ENCODE data around the gene N4BP2L2.

Gene N4BP2L2

DNA sequence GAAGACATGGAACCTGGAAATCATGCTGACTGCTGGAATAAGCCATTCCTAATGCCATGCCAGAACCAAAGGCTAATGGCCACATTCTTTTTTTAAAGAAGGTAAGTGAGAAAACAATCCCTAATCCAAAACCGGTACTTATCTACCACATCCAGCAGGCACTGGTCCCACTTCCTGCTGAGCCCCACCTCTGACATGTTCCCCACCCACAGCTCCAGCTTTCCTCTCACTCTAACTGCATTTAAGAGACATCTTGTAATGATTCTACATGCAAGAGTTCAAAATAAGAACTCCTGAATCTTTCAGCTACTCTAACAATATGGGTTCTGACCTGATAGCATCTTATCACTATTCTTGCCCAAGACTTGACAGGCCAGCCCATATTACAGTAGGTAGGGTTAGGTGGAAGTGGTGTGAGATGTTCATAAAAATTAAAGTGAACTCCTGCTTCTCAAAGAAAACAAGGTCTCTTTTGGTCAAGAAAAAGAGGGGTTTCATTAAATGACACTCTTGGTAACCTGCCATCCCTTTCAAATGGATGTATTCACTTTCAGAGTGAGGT, 41.9 kb downstream of the N4BP2L2 start:
- DNase-seq (ENCODE audit: low read depth) = no peak
- in situ Hi-C loops (cut with HindIII; ENCODE audit: low sequenced_read_pairs) = no loop called here
- no peak overlapping the region for H3K4me3 ChIP-seq (ENCODE audit: low read depth, low read length)
- TF ChIP-seq, protein P1, sequence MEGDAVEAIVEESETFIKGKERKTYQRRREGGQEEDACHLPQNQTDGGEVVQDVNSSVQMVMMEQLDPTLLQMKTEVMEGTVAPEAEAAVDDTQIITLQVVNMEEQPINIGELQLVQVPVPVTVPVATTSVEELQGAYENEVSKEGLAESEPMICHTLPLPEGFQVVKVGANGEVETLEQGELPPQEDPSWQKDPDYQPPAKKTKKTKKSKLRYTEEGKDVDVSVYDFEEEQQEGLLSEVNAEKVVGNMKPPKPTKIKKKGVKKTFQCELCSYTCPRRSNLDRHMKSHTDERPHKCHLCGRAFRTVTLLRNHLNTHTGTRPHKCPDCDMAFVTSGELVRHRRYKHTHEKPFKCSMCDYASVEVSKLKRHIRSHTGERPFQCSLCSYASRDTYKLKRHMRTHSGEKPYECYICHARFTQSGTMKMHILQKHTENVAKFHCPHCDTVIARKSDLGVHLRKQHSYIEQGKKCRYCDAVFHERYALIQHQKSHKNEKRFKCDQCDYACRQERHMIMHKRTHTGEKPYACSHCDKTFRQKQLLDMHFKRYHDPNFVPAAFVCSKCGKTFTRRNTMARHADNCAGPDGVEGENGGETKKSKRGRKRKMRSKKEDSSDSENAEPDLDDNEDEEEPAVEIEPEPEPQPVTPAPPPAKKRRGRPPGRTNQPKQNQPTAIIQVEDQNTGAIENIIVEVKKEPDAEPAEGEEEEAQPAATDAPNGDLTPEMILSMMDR (IDR thresholded peaks at IDR 0.05; ENCODE audit: low read depth, low read length, missing control alignments) = no peak

DNA sequence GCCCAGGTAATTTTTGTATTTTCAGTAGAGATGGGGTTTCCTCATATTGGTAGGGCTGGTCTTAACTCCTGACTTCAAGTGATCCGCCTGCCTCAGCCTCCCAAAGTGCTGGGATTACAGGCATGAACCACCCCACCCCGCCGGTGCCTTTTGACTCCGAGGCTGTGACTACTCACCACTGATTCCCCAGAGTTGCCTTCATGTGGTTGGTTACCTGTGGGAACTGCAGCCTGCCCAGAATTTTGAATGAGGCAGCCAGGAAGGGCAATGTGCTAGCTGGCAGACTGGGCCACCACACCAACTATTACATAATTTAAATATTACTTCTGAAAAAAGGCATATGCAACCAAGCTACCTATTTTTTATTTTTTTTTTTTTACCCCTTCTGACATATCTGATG, 42.8 kb downstream of the N4BP2L2 start:
- DNase-seq (ENCODE audit: low read depth) = no peak
- no peak overlapping the region for H3K4me3 ChIP-seq (ENCODE audit: low read depth, low read length)
- in situ Hi-C loops (cut with HindIII; ENCODE audit: low sequenced_read_pairs) = no loop called here
- TF ChIP-seq, protein P1 (IDR thresholded peaks at IDR 0.05; ENCODE audit: low read depth, low read length, missing control alignments) = no peak

DNA sequence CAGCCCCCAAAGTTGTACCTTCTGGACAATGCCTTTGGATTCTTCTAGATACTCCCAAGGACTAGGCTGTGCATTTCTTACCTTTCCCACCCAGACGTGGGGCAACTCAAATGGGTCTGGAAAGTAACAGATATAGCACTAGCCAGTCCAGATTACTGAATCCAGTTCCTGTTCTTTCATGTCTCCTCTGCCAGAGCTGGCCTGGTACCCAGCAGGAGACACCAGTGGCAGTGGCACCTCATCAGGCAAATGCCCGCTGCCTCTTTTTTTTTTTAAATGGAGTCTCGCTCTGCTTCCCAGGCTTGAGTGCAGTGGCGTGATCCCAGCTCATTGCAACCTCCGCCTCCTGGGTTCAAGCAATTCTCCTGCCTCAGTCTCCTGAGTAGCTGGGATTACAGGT, 43.2 kb downstream of the N4BP2L2 start:
- TF ChIP-seq, protein P1 (IDR thresholded peaks at IDR 0.05; ENCODE audit: low read depth, low read length, missing control alignments) = no peak
- in situ Hi-C loops (cut with HindIII; ENCODE audit: low sequenced_read_pairs) = no loop called here
- H3K4me3 ChIP-seq (ENCODE audit: low read depth, low read length) = no peak overlapping the region
- no peak for DNase-seq (ENCODE audit: low read depth)

DNA sequence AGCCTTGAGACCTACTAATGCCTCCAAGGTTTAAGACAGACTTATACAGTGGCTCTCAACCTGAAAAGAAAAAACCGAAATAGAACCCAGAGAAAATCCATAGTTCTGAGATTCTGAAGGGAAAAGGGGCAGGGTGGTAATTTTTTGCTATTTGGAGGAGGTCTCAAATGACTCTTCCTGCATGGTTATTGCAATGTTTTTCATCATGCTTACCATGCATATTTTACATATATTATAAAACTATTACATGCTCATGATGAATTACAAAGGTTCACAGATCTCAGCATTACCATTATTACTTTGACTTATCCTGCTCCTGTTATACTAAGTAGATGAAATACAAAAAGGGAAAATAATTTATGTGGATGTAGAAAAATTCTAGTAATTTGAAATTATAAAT, 47.6 kb downstream of the N4BP2L2 start:
- H3K4me3 ChIP-seq (ENCODE audit: low read depth, low read length) = no peak overlapping the region
- TF ChIP-seq, protein P1 (IDR thresholded peaks at IDR 0.05; ENCODE audit: low read depth, low read length, missing control alignments) = no peak
- DNase-seq (ENCODE audit: low read depth) = no peak
- in situ Hi-C loops (cut with HindIII; ENCODE audit: low sequenced_read_pairs) = no loop called here

DNA sequence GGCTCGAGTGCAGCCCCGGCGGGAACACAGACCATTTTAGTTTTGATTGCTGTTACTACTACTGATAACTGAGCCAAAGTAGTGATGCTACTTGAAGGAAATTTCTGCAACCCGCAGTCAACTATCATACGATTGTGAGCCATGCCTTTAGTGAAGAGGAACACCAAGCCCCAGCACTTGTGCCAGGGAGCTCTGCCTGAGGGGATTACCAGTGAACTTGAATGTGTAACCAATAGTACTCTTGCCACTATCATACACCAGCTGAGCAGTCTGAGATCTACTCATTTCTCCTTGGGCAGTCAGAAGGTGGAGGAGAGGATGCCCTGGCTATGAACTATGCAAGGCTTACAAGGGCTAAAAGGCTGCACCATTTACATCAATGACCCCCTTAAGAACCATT, 61.7 kb downstream of the N4BP2L2 start:
- TF ChIP-seq, protein P1 (IDR thresholded peaks at IDR 0.05; ENCODE audit: low read depth, low read length, missing control alignments) = no peak
- in situ Hi-C loops (cut with HindIII; ENCODE audit: low sequenced_read_pairs) = no loop called here
- DNase-seq (ENCODE audit: low read depth) = no peak
- H3K4me3 ChIP-seq (ENCODE audit: low read depth, low read length) = no peak overlapping the region

DNA sequence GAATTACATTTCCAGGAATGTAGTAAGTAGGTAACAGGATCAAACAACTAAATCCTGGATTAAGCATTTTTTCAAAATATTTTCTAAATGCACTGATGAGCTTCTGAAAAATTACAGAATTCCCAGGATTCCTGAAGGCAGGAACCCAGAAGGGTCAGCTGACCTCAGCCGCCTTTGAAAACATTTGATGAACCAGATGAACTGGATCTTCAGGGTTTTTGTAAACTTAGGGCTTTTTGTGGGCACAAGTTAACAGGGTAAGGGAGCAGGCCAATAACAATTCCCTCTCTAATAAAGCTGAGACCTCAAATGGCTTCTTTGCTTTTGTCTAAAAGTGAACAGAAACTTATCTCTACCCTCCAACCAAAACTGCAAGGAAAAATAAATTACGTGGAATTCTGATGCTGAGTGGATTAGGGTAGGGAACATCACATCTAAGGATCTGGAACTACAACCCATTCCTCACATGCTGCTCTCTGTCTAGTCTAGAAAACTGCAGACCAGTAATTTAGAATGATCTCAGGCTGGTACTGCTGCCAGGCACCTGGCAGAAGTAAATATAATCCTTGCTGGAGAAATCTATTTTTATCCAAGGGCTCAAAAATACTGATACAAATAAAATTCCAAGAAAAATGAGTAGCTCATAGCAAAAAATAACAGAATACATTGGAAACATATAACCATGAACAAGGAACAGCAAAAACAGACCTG, 62.4 kb downstream of the N4BP2L2 start:
- H3K4me3 ChIP-seq (ENCODE audit: low read depth, low read length) = no peak overlapping the region
- DNase-seq (ENCODE audit: low read depth) = no peak
- in situ Hi-C loops (cut with HindIII; ENCODE audit: low sequenced_read_pairs) = no loop called here
- TF ChIP-seq, protein P1 (IDR thresholded peaks at IDR 0.05; ENCODE audit: low read depth, low read length, missing control alignments) = no peak
